HEK293 (cell line): ENCODE data around the gene CD200.

Source experiments
- CTCF ChIA-PET: fragments of 350-600 bp; formaldehyde crosslinking; extraction: SDS; loops from one replicate; lab custom pipeline; 2021; ENCODE audit warnings: antibody characterized with exemption; lab: Yijun Ruan, JAX
- POLR2A ChIA-PET: fragments of 300-600 bp; formaldehyde crosslinking; extraction: SDS; loops from one replicate; lab custom pipeline; 2020; ENCODE audit warnings: antibody characterized with exemption, inconsistent platforms; lab: Yijun Ruan, JAX
- H3K27ac ChIP-seq: fragments of 200-500 bp; sonication (Bioruptor generic); 2 replicates; pipeline ENCODE4 v1.5.1; 2014; ENCODE audit warnings: low read depth, low read length, control low read depth, inconsistent platforms; ENCODE audit errors: extremely low read depth
- H3K36me3 ChIP-seq, 2 experiments: fragments of 200-500 bp in 1 of 2; sonication (Bioruptor generic) in 1 of 2; 1 replicate in 1 of 2; 2 replicates in 1 of 2; pipeline ENCODE4 v1.5.1; 2014 to 2017; ENCODE audit warnings: inconsistent platforms in 2 of 2, low read length in 2 of 2; ENCODE audit not compliant: control insufficient read depth in 2 of 2, insufficient read depth in 1 of 2
- H3K4me1 ChIP-seq: fragments of 200-500 bp; sonication (Bioruptor generic); 2 replicates; pipeline ENCODE4 v1.5.1; 2014; ENCODE audit warnings: mild to moderate bottlenecking, low read length, inconsistent platforms; ENCODE audit not compliant: control insufficient read depth, insufficient read depth
- H3K4me3 ChIP-seq: 2 replicates; pipeline ENCODE4 v1.5.1; 2011; ENCODE audit warnings: low read depth, mild to moderate bottlenecking, control low read depth, low read length, moderate library complexity
- H3K9me3 ChIP-seq: fragments of 200-500 bp; sonication (Bioruptor generic); 2 replicates; pipeline ENCODE4 v1.5.1; 2014; ENCODE audit warnings: low read depth, low read length, inconsistent platforms; ENCODE audit not compliant: control insufficient read depth, insufficient read depth
- FEZF1 ChIP-seq: fragments of 450-650 bp; formaldehyde crosslinking; IDR thresholded peaks from 2 replicates; pipeline ENCODE4 v1.5.1; 2016; ENCODE audit warnings: missing biosample characterization, missing genetic modification characterization
- KLF8 ChIP-seq: fragments of 450-650 bp; formaldehyde crosslinking; IDR thresholded peaks from 2 replicates; pipeline ENCODE4 v1.5.1; 2016; ENCODE audit warnings: missing biosample characterization, missing genetic modification characterization
- MZF1 ChIP-seq: fragments of 450-650 bp; formaldehyde crosslinking; IDR thresholded peaks from 2 replicates; pipeline ENCODE4 v1.5.1; 2017; ENCODE audit warnings: missing biosample characterization, missing genetic modification characterization, borderline replicate concordance
- SCRT2 ChIP-seq: fragments of 450-650 bp; formaldehyde crosslinking; IDR thresholded peaks from 2 replicates; pipeline ENCODE4 v1.5.1; 2016; ENCODE audit warnings: missing biosample characterization, missing genetic modification characterization
- SETDB1 ChIP-seq: IDR thresholded peaks from one replicate; pipeline ENCODE4 v1.6.1; 2017; ENCODE audit warnings: mild to moderate bottlenecking, low read length, moderate library complexity, mixed read lengths; ENCODE audit not compliant: insufficient read length
- SP2 ChIP-seq: fragments of 450-650 bp; formaldehyde crosslinking; IDR thresholded peaks from 2 replicates; pipeline ENCODE4 v1.5.1; 2016; ENCODE audit warnings: missing biosample characterization, missing genetic modification characterization
- TRIM28 ChIP-seq: IDR thresholded peaks from 2 replicates; pipeline ENCODE4 v1.6.1; 2011; ENCODE audit warnings: low read length, control low read depth, borderline replicate concordance
- YY2 ChIP-seq: fragments of 450-650 bp; formaldehyde crosslinking; IDR thresholded peaks from 2 replicates; pipeline ENCODE4 v1.5.1; 2016; ENCODE audit warnings: missing biosample characterization, missing genetic modification characterization
- ZBTB26 ChIP-seq: fragments of 450-650 bp; formaldehyde crosslinking; optimal IDR thresholded peaks from 2 replicates; pipeline ENCODE3; 2016; ENCODE audit warnings: missing biosample characterization, mild to moderate bottlenecking, missing genetic modification characterization
- ZBTB8A ChIP-seq: fragments of 450-650 bp; formaldehyde crosslinking; IDR thresholded peaks from 2 replicates; pipeline ENCODE4 v1.5.1; 2016; ENCODE audit warnings: missing biosample characterization, missing genetic modification characterization
- ZNF133 ChIP-seq: fragments of 450-650 bp; formaldehyde crosslinking; IDR thresholded peaks from 2 replicates; pipeline ENCODE4 v1.5.1; 2016; ENCODE audit warnings: missing biosample characterization, missing genetic modification characterization
- ZNF23 ChIP-seq: fragments of 450-650 bp; formaldehyde crosslinking; IDR thresholded peaks from 2 replicates; pipeline ENCODE4 v1.5.1; 2016; ENCODE audit warnings: missing biosample characterization, missing genetic modification characterization, borderline replicate concordance
- ZNF341 ChIP-seq: fragments of 450-650 bp; formaldehyde crosslinking; IDR thresholded peaks from 2 replicates; pipeline ENCODE4; 2016; ENCODE audit warnings: low read depth, missing biosample characterization, missing genetic modification characterization
- ZNF585B ChIP-seq: fragments of 450-650 bp; formaldehyde crosslinking; IDR thresholded peaks from 2 replicates; pipeline ENCODE4 v1.5.1; 2016; ENCODE audit warnings: missing biosample characterization, missing genetic modification characterization
- ZNF621 ChIP-seq: fragments of 450-650 bp; formaldehyde crosslinking; IDR thresholded peaks from 2 replicates; pipeline ENCODE4 v1.5.1; 2017; ENCODE audit warnings: missing biosample characterization, missing genetic modification characterization
- ZNF677 ChIP-seq: fragments of 450-650 bp; IDR thresholded peaks from 2 replicates; pipeline ENCODE4 v1.5.0; 2018; ENCODE audit warnings: missing biosample characterization, mild to moderate bottlenecking, missing genetic modification characterization, moderate library complexity
- ZNF692 ChIP-seq: fragments of 450-650 bp; formaldehyde crosslinking; IDR thresholded peaks from 2 replicates; pipeline ENCODE4 v1.5.1; 2016; ENCODE audit warnings: missing biosample characterization, missing genetic modification characterization
- TF ChIP-seq, protein P1 (sequence below): fragments of 450-650 bp; formaldehyde crosslinking; IDR thresholded peaks from 2 replicates; pipeline ENCODE4 v1.5.1; 2017; ENCODE audit warnings: missing biosample characterization, mild to moderate bottlenecking, missing genetic modification characterization, moderate library complexity
- TF ChIP-seq, protein P2 (sequence below): fragments of 450-650 bp; IDR thresholded peaks from 2 replicates; pipeline ENCODE4 v1.5.1; 2018; ENCODE audit warnings: missing biosample characterization, missing genetic modification characterization
- TF ChIP-seq, protein P3 (sequence below): fragments of 450-650 bp; formaldehyde crosslinking; IDR thresholded peaks from 2 replicates; pipeline ENCODE4 v1.5.1; 2017; ENCODE audit warnings: missing biosample characterization, missing genetic modification characterization

Gene CD200

GRCh38 chr3:112297714-112298113 lies 35.2 kb upstream of the CD200 start:
- no peaks in the 10 kb centered on the region for H3K4me1 ChIP-seq
- H3K4me3 ChIP-seq, result no peak overlapping the region
- ChIA-PET CTCF (interaction anchor here (0.9 kb wide), 1 partner anchor 159 kb away, joined by 3 read pairs; no protein-coding TSS in a partner anchor), POLR2A (no interaction called here)
- H3K9me3 ChIP-seq, result no peaks in the 10 kb centered on the region
- no peak overlapping the region for H3K27ac ChIP-seq
- no peaks in the 10 kb centered on the region for H3K36me3 ChIP-seq
- TF ChIP-seq SP2, result no peak
- no peak for TF ChIP-seq ZNF133 (tag by site-specific recombination)
- TF ChIP-seq SCRT2 (tag by site-specific recombination), result 0 out of 2 replicates have a peak, but pooled peaks have one; percentile 25

GRCh38 chr3:112298781-112299180 lies 34.2 kb upstream of the CD200 start:
- CTCF ChIA-PET, result interaction anchor here (0.8 kb wide), 1 partner anchor 190 kb away, joined by 4 read pairs; no protein-coding TSS in a partner anchor
- TF ChIP-seq MZF1, result no peak
- no peak for TF ChIP-seq ZNF585B
- TF ChIP-seq, protein P1, sequence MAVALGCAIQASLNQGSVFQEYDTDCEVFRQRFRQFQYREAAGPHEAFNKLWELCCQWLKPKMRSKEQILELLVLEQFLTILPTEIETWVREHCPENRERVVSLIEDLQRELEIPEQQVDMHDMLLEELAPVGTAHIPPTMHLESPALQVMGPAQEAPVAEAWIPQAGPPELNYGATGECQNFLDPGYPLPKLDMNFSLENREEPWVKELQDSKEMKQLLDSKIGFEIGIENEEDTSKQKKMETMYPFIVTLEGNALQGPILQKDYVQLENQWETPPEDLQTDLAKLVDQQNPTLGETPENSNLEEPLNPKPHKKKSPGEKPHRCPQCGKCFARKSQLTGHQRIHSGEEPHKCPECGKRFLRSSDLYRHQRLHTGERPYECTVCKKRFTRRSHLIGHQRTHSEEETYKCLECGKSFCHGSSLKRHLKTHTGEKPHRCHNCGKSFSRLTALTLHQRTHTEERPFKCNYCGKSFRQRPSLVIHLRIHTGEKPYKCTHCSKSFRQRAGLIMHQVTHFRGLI (tag by site-specific recombination), result no peak
- no peak for TF ChIP-seq YY2 (tag by site-specific recombination)
- TF ChIP-seq ZBTB26 (tag by site-specific recombination), result no peak
- TF ChIP-seq, all 188 proteins: peak for 0
- H3K27ac ChIP-seq, result no peak overlapping the region
- POLR2A ChIA-PET, result no interaction called here
- no peak overlapping the region for H3K4me3 ChIP-seq
- no peaks in the 10 kb centered on the region for H3K4me1 ChIP-seq
- H3K9me3 ChIP-seq, result no peaks in the 10 kb centered on the region
- H3K36me3 ChIP-seq, result no peaks in the 10 kb centered on the region

DNA sequence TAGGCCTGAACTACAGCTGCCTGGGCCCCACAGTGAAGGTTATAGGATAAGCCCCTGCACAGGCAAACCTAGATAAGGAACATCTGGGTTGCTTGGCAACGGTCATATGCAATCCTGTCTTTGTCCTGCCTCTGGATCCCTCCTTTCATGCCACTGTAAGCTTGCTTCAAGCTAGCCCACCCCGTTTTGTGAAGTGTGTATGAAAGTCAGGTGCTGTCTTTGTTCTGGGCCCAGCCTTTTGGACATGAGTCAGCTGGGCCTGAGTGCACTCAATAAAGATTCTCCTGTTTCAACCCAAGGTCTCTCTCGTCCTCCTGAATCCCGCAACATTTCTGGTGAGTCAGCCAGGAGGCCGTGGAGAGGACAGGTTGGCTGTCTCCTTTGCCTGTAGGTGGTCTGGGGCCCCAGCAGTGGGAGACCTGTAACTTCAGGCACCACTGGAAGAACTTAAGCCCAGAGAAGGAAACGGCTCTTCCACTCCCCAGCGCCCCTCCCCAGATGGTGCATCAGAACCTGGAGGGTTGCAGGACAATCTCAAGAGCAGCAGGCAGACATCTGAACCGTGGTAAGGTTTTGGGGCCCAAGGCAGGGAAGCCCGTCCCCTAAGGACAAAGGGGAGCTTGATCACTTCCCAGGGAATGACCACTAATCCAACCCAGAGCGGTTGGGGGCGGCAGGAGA lies 30.7 kb upstream of the CD200 start:
- TF ChIP-seq FEZF1 (tag by site-specific recombination) (no peak), ZNF23 (tag by site-specific recombination) (no peak), ZNF341 (tag by site-specific recombination) (peak; percentile 36), ZNF621 (tag by site-specific recombination) (no peak), SETDB1 (peak; percentile 86), ZNF677 (tag by site-specific recombination) (no peak), KLF8 (tag by site-specific recombination) (no peak), ZBTB8A (tag by site-specific recombination) (no peak), ZNF692 (tag by site-specific recombination) (no peak), TRIM28 (peak; percentile 62; the same call in 1 of the 2 replicates)
- TF ChIP-seq, protein P2, sequence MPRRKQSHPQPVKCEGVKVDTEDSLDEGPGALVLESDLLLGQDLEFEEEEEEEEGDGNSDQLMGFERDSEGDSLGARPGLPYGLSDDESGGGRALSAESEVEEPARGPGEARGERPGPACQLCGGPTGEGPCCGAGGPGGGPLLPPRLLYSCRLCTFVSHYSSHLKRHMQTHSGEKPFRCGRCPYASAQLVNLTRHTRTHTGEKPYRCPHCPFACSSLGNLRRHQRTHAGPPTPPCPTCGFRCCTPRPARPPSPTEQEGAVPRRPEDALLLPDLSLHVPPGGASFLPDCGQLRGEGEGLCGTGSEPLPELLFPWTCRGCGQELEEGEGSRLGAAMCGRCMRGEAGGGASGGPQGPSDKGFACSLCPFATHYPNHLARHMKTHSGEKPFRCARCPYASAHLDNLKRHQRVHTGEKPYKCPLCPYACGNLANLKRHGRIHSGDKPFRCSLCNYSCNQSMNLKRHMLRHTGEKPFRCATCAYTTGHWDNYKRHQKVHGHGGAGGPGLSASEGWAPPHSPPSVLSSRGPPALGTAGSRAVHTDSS (tag by site-specific recombination), result no peak
- TF ChIP-seq, protein P3, sequence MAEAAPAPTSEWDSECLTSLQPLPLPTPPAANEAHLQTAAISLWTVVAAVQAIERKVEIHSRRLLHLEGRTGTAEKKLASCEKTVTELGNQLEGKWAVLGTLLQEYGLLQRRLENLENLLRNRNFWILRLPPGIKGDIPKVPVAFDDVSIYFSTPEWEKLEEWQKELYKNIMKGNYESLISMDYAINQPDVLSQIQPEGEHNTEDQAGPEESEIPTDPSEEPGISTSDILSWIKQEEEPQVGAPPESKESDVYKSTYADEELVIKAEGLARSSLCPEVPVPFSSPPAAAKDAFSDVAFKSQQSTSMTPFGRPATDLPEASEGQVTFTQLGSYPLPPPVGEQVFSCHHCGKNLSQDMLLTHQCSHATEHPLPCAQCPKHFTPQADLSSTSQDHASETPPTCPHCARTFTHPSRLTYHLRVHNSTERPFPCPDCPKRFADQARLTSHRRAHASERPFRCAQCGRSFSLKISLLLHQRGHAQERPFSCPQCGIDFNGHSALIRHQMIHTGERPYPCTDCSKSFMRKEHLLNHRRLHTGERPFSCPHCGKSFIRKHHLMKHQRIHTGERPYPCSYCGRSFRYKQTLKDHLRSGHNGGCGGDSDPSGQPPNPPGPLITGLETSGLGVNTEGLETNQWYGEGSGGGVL (tag by site-specific recombination), result no peak
- POLR2A ChIA-PET, result no interaction called here
- Histone ChIP-seq H3K27ac (no peak overlapping the region), H3K4me3 (no peak overlapping the region), H3K4me1 (no peaks in the 10 kb centered on the region), H3K36me3 (no peaks in the 10 kb centered on the region), H3K9me3 (no peaks in the 10 kb centered on the region)
- CTCF ChIA-PET, result interaction anchor here (0.7 to 1.2 kb wide), 2 partner anchors 8 to 30 kb away, joined by 3 to 4 read pairs; partner anchors contain the start of gene SLC9C1
